HepG2 (cell line): ENCODE data around the gene MLLT1.

Source experiments
- CTCF ChIP-seq: sonication (generic); formaldehyde crosslinking; IDR thresholded peaks from 2 replicates; pipeline ENCODE4 v1.5.0; 2020; ENCODE audit warnings: mild to moderate bottlenecking, missing genetic modification reagents, moderate library complexity
- NR1H2 ChIP-seq: sonication (generic); formaldehyde crosslinking; IDR thresholded peaks from 2 replicates; pipeline ENCODE4 v1.8.1; 2022; ENCODE audit warnings: low read depth, missing genetic modification reagents, borderline replicate concordance
- PRDM4 ChIP-seq: sonication (generic); formaldehyde crosslinking; IDR thresholded peaks from 2 replicates; pipeline ENCODE4 v1.9.0; 2021; ENCODE audit warnings: missing genetic modification reagents, borderline replicate concordance
- SP1 ChIP-seq, 2 experiments: fragments of 450-650 bp in 1 of 2; sonication (generic) in 1 of 2; formaldehyde crosslinking in 1 of 2; IDR thresholded peaks; 2 replicates each; pipeline versions ENCODE4 v1.4.0 to v1.6.1; 2016 to 2020; ENCODE audit warnings: missing genetic modification reagents in 1 of 2
- ZNF562 ChIP-seq: sonication (generic); formaldehyde crosslinking; IDR thresholded peaks from 2 replicates; pipeline ENCODE4 v1.8.0; 2022; ENCODE audit warnings: missing genetic modification reagents, borderline replicate concordance
- ZNF574 ChIP-seq: sonication (generic); formaldehyde crosslinking; IDR thresholded peaks from 2 replicates; pipeline ENCODE4 v1.4.0; 2020; ENCODE audit warnings: missing genetic modification reagents

GRCh38 chr19:6232601-6233055, 47.1 kb downstream of the MLLT1 start:
- no peak for TF ChIP-seq SP1 (IDR thresholded peaks at IDR 0.05)
- no peak for TF ChIP-seq SP1 (CRISPR knock-in tag; IDR thresholded peaks at IDR 0.05)
- TF ChIP-seq PRDM4 = no peak
- TF ChIP-seq ZNF562 (CRISPR knock-in tag) = no peak
- TF ChIP-seq CTCF (CRISPR knock-in tag) = no peak
- TF ChIP-seq NR1H2 (CRISPR knock-in tag) = no peak
- TF ChIP-seq ZNF574 (CRISPR knock-in tag) = no peak
